ENCODE results near the gene ABI1. TPM values are rescaled to one million over a fixed set of nuclear protein-coding genes. Genes with fewer than 3 reads are reported as not detected.

The ABI1 gene
- total and polyA plus RNA-seq, 2 of the 13 experiments (the other 11 are each of a cell fraction or from before 2014, with no cell fraction given), result 20.9 to 22.9 TPM

- TF ChIP-seq PHF8 (CRISPR knock-in tag; IDR thresholded peaks at IDR 0.05) (peak; percentile 29; the same call in 1 of the 2 replicates), ZNF180 (CRISPR knock-in tag; IDR thresholded peaks at IDR 0.05; ENCODE audit: borderline replicate concordance, low read depth) (no peak), KLF15 (CRISPR knock-in tag; IDR thresholded peaks at IDR 0.05; ENCODE audit: borderline replicate concordance) (no peak), EHMT2 (IDR thresholded peaks at IDR 0.05; ENCODE audit: borderline replicate concordance, low read depth, low read length) (0 out of 2 replicates have a peak, but pooled peaks have one; percentile 33), FLYWCH1 (CRISPR knock-in tag; IDR thresholded peaks at IDR 0.05) (no peak), CBX1 (IDR thresholded peaks at IDR 0.05; ENCODE audit: low read depth) (no peak), ZNF274 (CRISPR knock-in tag; IDR thresholded peaks at IDR 0.05) (no peak), TOE1 (CRISPR knock-in tag; IDR thresholded peaks at IDR 0.05) (no peak), RFXAP (CRISPR knock-in tag; IDR thresholded peaks at IDR 0.05; ENCODE audit: borderline replicate concordance) (peak; percentile 71; the same call in 1 of the 2 replicates), RNF2 (conservative IDR thresholded peaks at IDR 0.05; ENCODE audit: low read depth) (no peak), ZFP37 (CRISPR knock-in tag; IDR thresholded peaks at IDR 0.05; ENCODE audit: borderline replicate concordance) (no peak), ZNF772 (CRISPR knock-in tag; IDR thresholded peaks at IDR 0.05) (0 out of 2 replicates have a peak, but pooled peaks have one; percentile 76), ZBTB21 (CRISPR knock-in tag; IDR thresholded peaks at IDR 0.05) (no peak), ZNF605 (CRISPR knock-in tag; IDR thresholded peaks at IDR 0.05) (peak; percentile 14; the same call in 1 of the 2 replicates), ZNF7 (CRISPR knock-in tag; IDR thresholded peaks at IDR 0.05) (peak; percentile 50; the same call in 1 of the 2 replicates), SMARCE1 (IDR thresholded peaks at IDR 0.05; ENCODE audit: borderline replicate concordance) (no peak), YY1 (IDR thresholded peaks at IDR 0.05; ENCODE audit: insufficient read depth, insufficient replicate concordance, low read depth, low read length) (no peak), ZC3H13 (CRISPR knock-in tag; IDR thresholded peaks at IDR 0.05) (no peak), SAP130 (CRISPR knock-in tag; IDR thresholded peaks at IDR 0.05; ENCODE audit: low read depth) (peak; percentile 91)
- TF ChIP-seq, protein P1, sequence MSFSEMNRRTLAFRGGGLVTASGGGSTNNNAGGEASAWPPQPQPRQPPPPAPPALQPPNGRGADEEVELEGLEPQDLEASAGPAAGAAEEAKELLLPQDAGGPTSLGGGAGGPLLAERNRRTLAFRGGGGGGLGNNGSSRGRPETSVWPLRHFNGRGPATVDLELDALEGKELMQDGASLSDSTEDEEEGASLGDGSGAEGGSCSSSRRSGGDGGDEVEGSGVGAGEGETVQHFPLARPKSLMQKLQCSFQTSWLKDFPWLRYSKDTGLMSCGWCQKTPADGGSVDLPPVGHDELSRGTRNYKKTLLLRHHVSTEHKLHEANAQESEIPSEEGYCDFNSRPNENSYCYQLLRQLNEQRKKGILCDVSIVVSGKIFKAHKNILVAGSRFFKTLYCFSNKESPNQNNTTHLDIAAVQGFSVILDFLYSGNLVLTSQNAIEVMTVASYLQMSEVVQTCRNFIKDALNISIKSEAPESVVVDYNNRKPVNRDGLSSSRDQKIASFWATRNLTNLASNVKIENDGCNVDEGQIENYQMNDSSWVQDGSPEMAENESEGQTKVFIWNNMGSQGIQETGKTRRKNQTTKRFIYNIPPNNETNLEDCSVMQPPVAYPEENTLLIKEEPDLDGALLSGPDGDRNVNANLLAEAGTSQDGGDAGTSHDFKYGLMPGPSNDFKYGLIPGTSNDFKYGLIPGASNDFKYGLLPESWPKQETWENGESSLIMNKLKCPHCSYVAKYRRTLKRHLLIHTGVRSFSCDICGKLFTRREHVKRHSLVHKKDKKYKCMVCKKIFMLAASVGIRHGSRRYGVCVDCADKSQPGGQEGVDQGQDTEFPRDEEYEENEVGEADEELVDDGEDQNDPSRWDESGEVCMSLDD (CRISPR knock-in tag; IDR thresholded peaks at IDR 0.05; ENCODE audit: borderline replicate concordance), result no peak
- TF ChIP-seq, protein P2, sequence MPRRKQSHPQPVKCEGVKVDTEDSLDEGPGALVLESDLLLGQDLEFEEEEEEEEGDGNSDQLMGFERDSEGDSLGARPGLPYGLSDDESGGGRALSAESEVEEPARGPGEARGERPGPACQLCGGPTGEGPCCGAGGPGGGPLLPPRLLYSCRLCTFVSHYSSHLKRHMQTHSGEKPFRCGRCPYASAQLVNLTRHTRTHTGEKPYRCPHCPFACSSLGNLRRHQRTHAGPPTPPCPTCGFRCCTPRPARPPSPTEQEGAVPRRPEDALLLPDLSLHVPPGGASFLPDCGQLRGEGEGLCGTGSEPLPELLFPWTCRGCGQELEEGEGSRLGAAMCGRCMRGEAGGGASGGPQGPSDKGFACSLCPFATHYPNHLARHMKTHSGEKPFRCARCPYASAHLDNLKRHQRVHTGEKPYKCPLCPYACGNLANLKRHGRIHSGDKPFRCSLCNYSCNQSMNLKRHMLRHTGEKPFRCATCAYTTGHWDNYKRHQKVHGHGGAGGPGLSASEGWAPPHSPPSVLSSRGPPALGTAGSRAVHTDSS (CRISPR knock-in tag; conservative IDR thresholded peaks at IDR 0.05), result no peak
- TF ChIP-seq, protein P3, sequence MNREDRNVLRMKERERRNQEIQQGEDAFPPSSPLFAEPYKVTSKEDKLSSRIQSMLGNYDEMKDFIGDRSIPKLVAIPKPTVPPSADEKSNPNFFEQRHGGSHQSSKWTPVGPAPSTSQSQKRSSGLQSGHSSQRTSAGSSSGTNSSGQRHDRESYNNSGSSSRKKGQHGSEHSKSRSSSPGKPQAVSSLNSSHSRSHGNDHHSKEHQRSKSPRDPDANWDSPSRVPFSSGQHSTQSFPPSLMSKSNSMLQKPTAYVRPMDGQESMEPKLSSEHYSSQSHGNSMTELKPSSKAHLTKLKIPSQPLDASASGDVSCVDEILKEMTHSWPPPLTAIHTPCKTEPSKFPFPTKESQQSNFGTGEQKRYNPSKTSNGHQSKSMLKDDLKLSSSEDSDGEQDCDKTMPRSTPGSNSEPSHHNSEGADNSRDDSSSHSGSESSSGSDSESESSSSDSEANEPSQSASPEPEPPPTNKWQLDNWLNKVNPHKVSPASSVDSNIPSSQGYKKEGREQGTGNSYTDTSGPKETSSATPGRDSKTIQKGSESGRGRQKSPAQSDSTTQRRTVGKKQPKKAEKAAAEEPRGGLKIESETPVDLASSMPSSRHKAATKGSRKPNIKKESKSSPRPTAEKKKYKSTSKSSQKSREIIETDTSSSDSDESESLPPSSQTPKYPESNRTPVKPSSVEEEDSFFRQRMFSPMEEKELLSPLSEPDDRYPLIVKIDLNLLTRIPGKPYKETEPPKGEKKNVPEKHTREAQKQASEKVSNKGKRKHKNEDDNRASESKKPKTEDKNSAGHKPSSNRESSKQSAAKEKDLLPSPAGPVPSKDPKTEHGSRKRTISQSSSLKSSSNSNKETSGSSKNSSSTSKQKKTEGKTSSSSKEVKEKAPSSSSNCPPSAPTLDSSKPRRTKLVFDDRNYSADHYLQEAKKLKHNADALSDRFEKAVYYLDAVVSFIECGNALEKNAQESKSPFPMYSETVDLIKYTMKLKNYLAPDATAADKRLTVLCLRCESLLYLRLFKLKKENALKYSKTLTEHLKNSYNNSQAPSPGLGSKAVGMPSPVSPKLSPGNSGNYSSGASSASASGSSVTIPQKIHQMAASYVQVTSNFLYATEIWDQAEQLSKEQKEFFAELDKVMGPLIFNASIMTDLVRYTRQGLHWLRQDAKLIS (CRISPR knock-in tag; IDR thresholded peaks at IDR 0.05), result no peak
Measured at GRCh38 chr10:26733750-26734568, 126.8 kb downstream of the ABI1 start (continued).
